Measurements from ENCODE around the gene GOLGA6D. TPM values are rescaled to one million over a fixed set of nuclear protein-coding genes. Genes with fewer than 3 reads are reported as not detected.
"Not testable (repeated sequence)": the region's sequence is repeated elsewhere in the genome, so short reads cannot be mapped to it uniquely, and the experiment has no call there.

The GOLGA6D gene, protein sequence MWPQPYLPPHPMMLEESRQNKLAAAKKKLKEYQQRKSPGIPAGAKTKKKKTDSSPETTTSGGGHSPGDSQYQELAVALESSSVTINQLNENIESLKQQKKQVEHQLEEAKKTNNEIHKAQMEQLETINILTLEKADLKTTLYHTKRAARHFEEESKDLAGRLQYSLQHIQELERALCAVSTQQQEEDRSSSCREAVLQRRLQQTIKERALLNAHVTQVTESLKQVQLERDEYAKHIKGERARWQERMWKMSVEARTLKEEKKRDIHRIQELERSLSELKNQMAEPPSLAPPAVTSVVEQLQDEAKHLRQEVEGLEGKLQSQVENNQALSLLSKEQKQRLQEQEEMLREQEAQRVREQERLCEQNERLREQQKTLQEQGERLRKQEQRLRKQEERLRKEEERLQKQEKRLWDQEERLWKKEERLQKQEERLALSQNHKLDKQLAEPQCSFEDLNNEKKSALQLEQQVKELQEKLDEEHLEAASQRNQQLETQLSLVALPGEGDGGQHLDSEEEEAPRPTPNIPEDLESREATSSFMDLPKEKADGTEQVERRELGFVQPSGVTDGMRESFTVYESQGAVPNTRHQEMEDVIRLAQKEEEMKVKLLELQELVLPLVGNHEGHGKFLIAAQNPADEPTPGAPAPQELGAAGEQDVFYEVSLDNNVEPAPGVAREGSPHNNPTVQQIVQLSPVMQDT
- total RNA-seq (2014; rRNA removed; shearing (Covaris generic)) (not detected in 2 replicates), total RNA-seq (2022) (not detected in 2 replicates), Bru-seq, nascent RNA (not detected), BruChase-seq, experiment 1, labeled RNA remaining after a 6-hour chase (percentile 14 among the genes with signal in this experiment), BruChase-seq, experiment 2, labeled RNA remaining after a 2-hour chase (not detected)
- long read RNA-seq = 0 reads

- H3K79me2 ChIP-seq (ENCODE audit: insufficient read depth, low read depth, low read length); H3K4me1 ChIP-seq (ENCODE audit: insufficient read depth, low read length, poor library complexity, severe bottlenecking); H3K36me3 ChIP-seq (ENCODE audit: insufficient read depth, low read length); H3K4me3 ChIP-seq (ENCODE audit: low read depth, low read length, poor library complexity, severe bottlenecking); DNase-seq (ENCODE audit: low spot score); BruUV-seq (replicated peaks); H3K9me2 ChIP-seq (ENCODE audit: insufficient read depth, low read length); CTCF ChIA-PET (ENCODE audit: unreplicated experiment); intact Hi-C loops (cut with micrococcal nuclease; ENCODE audit: unreplicated experiment); H3K4me2 ChIP-seq (ENCODE audit: low read length); H3K27ac ChIP-seq (ENCODE audit: low read depth, low read length, poor library complexity, severe bottlenecking); H4K20me1 ChIP-seq (ENCODE audit: insufficient read depth, low read length); H2AFZ ChIP-seq (ENCODE audit: low read length); H3K9me3 ChIP-seq (ENCODE audit: low read length); POLR2A ChIA-PET: not testable (repeated sequence)
Measured at GRCh38 chr15:75282572-75282971, at the start of gene GOLGA6D. TSS of gene GOLGA6D (plus strand) at chr15:75282835. CDS start at chr15:75282876, 41 bp downstream.

GRCh38 chr15:75233504-75234190 lies 49.0 kb upstream of the GOLGA6D start:
- DNase-seq (ENCODE audit: low spot score) = no peak
- no TSS peak for BruUV-seq (replicated peaks)
- Histone ChIP-seq H3K36me3 (ENCODE audit: insufficient read depth, low read length) (no peaks in the 10 kb centered on the region), H3K4me3 (ENCODE audit: low read depth, low read length, poor library complexity, severe bottlenecking) (no peak overlapping the region), H3K9me3 (ENCODE audit: low read length) (no peaks in the 10 kb centered on the region), H3K79me2 (ENCODE audit: insufficient read depth, low read depth, low read length) (no peaks in the 10 kb centered on the region), H3K4me1 (ENCODE audit: insufficient read depth, low read length, poor library complexity, severe bottlenecking) (peaks cover 6% of the 10 kb centered on the region), H3K4me2 (ENCODE audit: low read length) (no peak overlapping the region), H3K27ac (ENCODE audit: low read depth, low read length, poor library complexity, severe bottlenecking) (no peak overlapping the region), H4K20me1 (ENCODE audit: insufficient read depth, low read length) (no peaks in the 10 kb centered on the region), H3K9me2 (ENCODE audit: insufficient read depth, low read length) (no peaks in the 10 kb centered on the region), H2AFZ (ENCODE audit: low read length) (no peak overlapping the region)
- ChIA-PET CTCF (ENCODE audit: unreplicated experiment) (no interaction called here), POLR2A (no interaction called here)
- intact Hi-C loops (cut with micrococcal nuclease; ENCODE audit: unreplicated experiment) = no loop called here
- TF ChIP-seq EZH2phosphoT487 (IDR thresholded peaks at IDR 0.05; ENCODE audit: borderline replicate concordance, low read depth, low read length) (no peak), CTCF (conservative IDR thresholded peaks at IDR 0.05; ENCODE audit: low read length) (no peak)

GRCh38 chr15:75234191-75234810 lies 48.3 kb upstream of the GOLGA6D start:
- CTCF ChIA-PET (ENCODE audit: unreplicated experiment) = interaction anchor here (0.6 kb wide), 1 partner anchor 301 kb away, joined by 3 read pairs; no protein-coding TSS in a partner anchor

More at GRCh38 chr15:75234191-75234810, 48.3 kb upstream of the GOLGA6D start:
- Histone ChIP-seq H3K9me3 (ENCODE audit: low read length) (no peaks in the 10 kb centered on the region), H4K20me1 (ENCODE audit: insufficient read depth, low read length) (no peaks in the 10 kb centered on the region), H3K4me1 (ENCODE audit: insufficient read depth, low read length, poor library complexity, severe bottlenecking) (peaks cover 6% of the 10 kb centered on the region), H2AFZ (ENCODE audit: low read length) (no peak overlapping the region), H3K4me2 (ENCODE audit: low read length) (no peak overlapping the region), H3K36me3 (ENCODE audit: insufficient read depth, low read length) (no peaks in the 10 kb centered on the region), H3K79me2 (ENCODE audit: insufficient read depth, low read depth, low read length) (no peaks in the 10 kb centered on the region), H3K27ac (ENCODE audit: low read depth, low read length, poor library complexity, severe bottlenecking) (no peak overlapping the region), H3K9me2 (ENCODE audit: insufficient read depth, low read length) (no peaks in the 10 kb centered on the region), H3K4me3 (ENCODE audit: low read depth, low read length, poor library complexity, severe bottlenecking) (no peak overlapping the region)
- POLR2A ChIA-PET = no interaction called here
- no TSS peak for BruUV-seq (replicated peaks)
- TF ChIP-seq CTCF (conservative IDR thresholded peaks at IDR 0.05; ENCODE audit: low read length) (no peak), EZH2phosphoT487 (IDR thresholded peaks at IDR 0.05; ENCODE audit: borderline replicate concordance, low read depth, low read length) (no peak)
- DNase-seq (ENCODE audit: low spot score) = no peak
- intact Hi-C loops (cut with micrococcal nuclease; ENCODE audit: unreplicated experiment) = no loop called here

Measured in OCI-LY7 (cell line).